Stimulated activated CD4-positive, alpha-beta T cell treated with anti-CD3 and anti-CD28 coated beads, Interleukin-4, amount 100 ng/mL, for 4 hours (primary cell): ENCODE measurements around the gene LDLRAD3.

Experiments
- DNase-seq, 2 experiments: peaks; one replicate each; pipeline ENCODE4 v3.0.0-alpha.2; 2020

LDLRAD3 gene

GRCh38 chr11:36222831-36223635 lies 279.2 kb downstream of the LDLRAD3 start:
- DNase-seq: no peak

- no peak for DNase-seq
These were observed 280.5 kb downstream of the LDLRAD3 start for GRCh38 chr11:36224209-36224882.

- DNase-seq: no peak
These were observed 283.2 kb downstream of the LDLRAD3 start for GRCh38 chr11:36227044-36227443.

- no peak for DNase-seq
These were observed 284.8 kb downstream of the LDLRAD3 start for GRCh38 chr11:36228689-36229088.

GRCh38 chr11:36229091-36229705 lies 285.3 kb downstream of the LDLRAD3 start:
- DNase-seq: no peak

GRCh38 chr11:36230779-36231699 lies 287.2 kb downstream of the LDLRAD3 start:
- no peak for DNase-seq

GRCh38 chr11:36233204-36233603 lies 289.3 kb downstream of the LDLRAD3 start:
- DNase-seq: no peak

- DNase-seq: no peak
These were observed 291.0 kb downstream of the LDLRAD3 start for GRCh38 chr11:36234825-36235224.

- DNase-seq: no peak
These were observed 291.9 kb downstream of the LDLRAD3 start for GRCh38 chr11:36235750-36236149.

- DNase-seq: no peak
These were observed 293.5 kb downstream of the LDLRAD3 start for GRCh38 chr11:36237391-36237790.

GRCh38 chr11:36238036-36238631 lies 294.3 kb downstream of the LDLRAD3 start:
- DNase-seq: no peak

GRCh38 chr11:36238881-36239280 lies 295.0 kb downstream of the LDLRAD3 start:
- DNase-seq: no peak

GRCh38 chr11:36239636-36240035 lies 295.8 kb downstream of the LDLRAD3 start:
- no peak for DNase-seq

- DNase-seq: no peak
These were observed 296.3 kb downstream of the LDLRAD3 start for GRCh38 chr11:36240173-36240572.

GRCh38 chr11:36240801-36241200 lies 296.9 kb downstream of the LDLRAD3 start:
- no peak for DNase-seq

- no peak for DNase-seq
These were observed 297.6 kb downstream of the LDLRAD3 start for GRCh38 chr11:36241497-36241896.

- DNase-seq: no peak
These were observed 299.8 kb downstream of the LDLRAD3 start for GRCh38 chr11:36243641-36244040.

- DNase-seq: no peak
These were observed 303.6 kb downstream of the LDLRAD3 start for GRCh38 chr11:36247493-36247892.

- no peak for DNase-seq
These were observed 304.6 kb downstream of the LDLRAD3 start for GRCh38 chr11:36248436-36248835.

- DNase-seq: no peak
These were observed 305.4 kb downstream of the LDLRAD3 start for GRCh38 chr11:36249246-36249645.

- DNase-seq: no peak
These were observed 308.0 kb downstream of the LDLRAD3 start for GRCh38 chr11:36251823-36252222.

GRCh38 chr11:36253238-36253637 lies 309.4 kb downstream of the LDLRAD3 start:
- no peak for DNase-seq
